LHCN-M2 (cell line): ENCODE measurements around the gene KLF15. TPM values are rescaled to one million over a fixed set of nuclear protein-coding genes. Genes with fewer than 3 reads are reported as not detected.

Experiments
- DNase-seq: peaks from one replicate; pipeline ENCODE4 v3.0.0-alpha.2; 2012; ENCODE audit warnings: low read depth
- polyA plus RNA-seq: library from polyadenylated mRNA; unstranded; fragments of >200 nt; gene quantifications from one replicate; pipeline ENCODE4 v1.2.1, GENCODE V29; 2012; ENCODE audit warnings: missing spikeins
- total RNA-seq: library from RNA; depleted of rRNA; stranded (reverse); fragments of >200 nt; gene quantifications from 2 replicates; pipeline ENCODE4 v1.2.3, GENCODE V29; 2014; rRNA removed

KLF15 gene
- 0.06 and 0.11 TPM in 2 replicates for total RNA-seq
- polyA plus RNA-seq = 0.36 TPM

DNA sequence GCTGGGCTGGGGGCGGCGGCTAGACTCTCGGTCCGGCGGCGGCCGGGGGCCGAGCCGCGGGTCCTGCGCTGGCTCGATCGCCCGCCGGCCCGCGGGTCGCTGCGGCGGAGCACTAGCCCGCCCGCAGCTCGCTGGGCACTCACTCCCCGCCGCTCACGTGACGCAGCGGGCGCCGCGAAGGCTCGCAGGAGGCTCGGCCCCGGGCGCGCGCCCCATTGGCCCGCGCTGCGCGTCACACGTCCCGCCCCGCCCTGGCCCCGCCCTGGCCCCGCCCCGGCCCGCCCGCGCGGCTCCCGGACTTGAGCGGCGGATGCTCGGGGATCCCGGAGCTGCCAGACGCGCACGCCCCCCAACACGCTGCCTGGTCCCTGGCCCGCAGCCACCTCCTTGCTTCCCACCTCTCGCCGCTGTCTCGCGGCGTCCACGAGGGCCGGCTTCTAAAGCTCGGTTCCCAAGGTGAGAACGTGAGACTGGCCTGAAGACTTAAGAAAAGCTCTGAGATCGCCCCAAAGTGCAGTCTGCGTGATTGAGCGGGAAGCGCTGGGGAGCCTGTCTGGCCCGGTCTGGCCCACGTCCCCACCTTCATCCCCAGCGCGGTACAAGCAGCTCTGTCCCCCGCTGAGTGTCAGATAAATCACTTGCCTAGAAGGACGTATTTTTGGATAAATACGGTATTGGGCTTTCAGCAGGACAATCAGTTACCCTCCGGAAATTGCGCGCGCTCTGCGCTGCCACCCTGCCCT is at the start of gene KLF15:
Gene KLF15, minus strand, starts transcription at position 114 of the 743 bp plus-strand sequence. CDS start 4,486 bp downstream, outside the sequence.
- DNase-seq = peak; percentile 58

DNA sequence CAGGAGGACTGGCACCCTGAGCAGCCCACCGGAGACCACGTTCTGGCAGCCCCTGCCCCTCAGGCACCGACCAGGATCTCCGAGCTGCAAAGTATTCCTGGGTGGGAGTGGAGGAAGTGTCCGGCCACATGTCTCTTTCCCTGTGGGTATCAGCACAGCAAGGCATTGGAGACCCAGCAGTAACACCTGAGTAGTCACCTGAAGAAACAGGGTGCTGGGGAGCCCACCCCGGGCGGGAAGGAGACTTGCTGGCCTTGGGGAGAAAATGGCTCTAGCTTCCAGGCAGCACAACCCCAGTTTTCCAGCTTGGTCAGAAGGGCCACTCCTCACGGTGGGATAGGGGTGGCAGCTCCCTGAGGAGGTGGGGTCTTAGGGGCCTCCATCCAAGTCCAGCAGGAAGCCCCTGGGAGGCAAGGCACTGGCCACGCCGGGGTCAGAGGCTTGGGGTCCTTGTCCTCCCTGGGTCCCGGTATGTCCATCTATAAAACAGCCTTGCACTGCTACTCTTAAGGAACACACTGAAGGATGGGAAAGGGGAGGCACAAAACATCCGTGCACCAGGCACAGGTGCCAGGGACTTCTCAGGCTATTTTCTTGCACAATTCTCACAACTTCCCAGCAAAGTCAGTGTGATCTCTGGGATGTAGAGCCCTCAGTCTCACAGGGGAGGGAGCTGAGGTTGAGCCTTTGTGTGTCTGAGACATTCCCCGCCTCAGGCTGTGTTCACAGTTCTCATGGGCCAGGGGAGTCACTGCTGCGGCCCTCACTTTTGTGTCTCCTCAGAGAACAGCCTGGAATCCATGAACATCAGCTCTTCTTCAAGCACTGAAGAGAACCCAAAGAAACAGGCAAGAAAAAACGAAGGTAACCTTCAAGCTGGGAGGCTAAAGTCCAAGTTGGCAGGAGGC is 49.4 kb upstream of the KLF15 start:
- DNase-seq = no peak

DNA sequence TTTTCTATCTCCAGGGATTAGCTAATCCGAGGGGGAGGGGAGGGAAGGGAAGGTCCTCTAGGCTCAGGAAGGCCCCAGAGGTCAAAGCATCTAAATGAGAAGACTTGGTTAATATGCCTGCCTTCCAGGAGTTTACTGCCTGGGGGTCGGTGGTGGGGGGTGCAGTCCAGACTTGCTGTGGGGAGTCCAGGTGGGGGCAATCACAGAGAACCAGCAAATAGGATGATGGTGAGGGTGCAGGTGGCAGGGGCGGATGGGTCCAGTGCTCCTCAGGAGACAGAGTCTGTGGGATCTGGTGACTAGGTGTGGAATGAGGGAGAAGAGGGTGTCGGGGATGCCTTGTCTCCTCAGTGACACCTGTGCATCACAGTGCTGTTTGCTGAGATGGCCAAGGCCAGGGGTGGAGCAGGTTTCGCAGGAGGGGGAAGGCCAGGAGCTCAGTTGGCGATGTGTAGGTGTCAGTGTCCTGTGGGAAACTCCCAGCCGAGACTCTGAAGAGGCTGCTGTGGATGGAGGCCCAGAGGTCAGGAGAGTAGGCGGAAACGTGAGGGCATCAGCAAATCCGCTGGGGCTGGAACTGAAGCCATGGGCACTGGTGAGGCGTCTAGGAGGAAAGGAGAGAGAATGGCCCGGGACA is 45.6 kb upstream of the KLF15 start:
- DNase-seq = no peak

DNA sequence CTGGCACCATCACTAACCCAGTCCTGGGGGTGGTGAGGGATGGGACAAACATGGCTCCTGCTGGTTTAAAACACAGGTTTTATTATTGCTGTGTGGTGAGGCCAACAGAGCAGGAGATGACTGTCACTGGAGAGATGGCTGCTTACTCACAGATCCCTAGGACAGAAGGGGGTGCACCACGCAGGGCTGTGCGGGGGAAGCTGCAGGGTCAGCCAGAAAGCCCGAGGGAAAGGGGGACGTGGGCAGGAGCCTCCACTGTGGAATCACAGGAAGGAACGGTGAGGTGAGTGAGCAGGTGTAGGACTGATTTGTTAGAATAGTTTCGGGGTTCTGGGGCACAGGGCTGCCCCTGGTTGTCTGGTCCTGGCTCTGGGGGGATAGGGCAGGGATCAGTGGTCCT is 45.0 kb upstream of the KLF15 start:
- DNase-seq = no peak

DNA sequence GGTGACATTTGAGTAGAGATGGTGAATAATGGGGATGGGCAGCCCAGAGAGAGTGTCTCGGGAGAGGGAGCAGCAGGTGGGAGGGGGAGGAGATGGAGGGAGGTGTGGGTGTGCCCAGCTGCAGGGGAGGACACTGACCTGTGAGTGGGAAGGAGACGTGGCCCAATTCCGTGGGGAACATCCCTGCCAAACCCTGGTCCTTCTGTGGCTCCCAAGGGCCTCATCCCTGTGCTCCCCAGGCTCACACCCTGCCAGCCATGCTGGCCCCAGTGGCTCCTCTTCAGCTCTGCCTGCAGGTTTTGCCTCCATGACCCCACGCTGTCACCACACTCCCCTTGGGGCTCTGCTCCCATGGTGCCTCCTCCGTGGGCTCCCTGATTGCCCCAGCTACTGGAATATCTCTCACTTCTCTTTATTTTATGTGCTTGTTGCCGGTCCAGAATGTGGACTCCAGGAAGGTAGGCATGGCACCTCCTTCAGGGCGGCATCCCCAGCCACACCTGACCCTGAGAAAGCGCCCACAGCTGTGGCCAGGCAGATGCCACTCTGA is 44.5 kb upstream of the KLF15 start:
- no peak for DNase-seq

DNA sequence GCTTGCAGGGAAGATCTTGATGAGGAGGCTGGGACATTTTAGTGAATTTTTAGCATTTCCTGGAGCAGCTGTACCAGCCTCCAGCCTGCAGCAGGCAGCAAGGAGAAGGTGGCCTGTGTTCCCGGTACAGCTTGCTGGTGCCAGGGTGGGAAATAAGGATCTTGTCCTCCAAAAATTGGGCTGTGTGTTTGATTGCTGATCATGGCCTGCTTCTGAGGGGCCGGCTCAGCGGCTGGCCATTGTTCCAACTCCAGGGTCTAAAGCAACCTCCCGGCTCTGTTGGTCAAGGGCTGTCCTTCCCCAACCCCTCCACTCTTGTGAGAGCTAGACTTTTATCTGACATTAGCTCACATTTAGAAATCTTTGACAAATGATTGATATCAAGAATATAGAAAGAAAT is 42.5 kb upstream of the KLF15 start:
- no peak for DNase-seq

DNA sequence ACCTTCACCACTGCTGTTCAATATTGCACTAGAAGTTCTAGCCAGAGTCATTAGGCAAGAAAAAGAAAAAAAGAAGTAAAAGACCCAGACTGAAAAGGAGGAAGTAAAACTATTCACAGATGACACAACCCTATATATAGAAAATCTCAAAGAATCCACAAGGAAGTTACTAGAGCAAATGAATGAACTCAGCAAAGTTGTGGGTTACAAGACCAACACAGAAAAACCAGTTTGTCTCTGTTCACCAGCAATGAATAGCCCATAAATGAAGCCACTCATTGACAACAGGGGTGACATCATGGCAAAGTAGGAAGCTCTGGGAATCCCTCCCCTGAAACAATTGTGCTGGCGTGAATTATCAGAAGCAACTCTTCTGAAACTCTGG is 42.1 kb upstream of the KLF15 start:
- no peak for DNase-seq

DNA sequence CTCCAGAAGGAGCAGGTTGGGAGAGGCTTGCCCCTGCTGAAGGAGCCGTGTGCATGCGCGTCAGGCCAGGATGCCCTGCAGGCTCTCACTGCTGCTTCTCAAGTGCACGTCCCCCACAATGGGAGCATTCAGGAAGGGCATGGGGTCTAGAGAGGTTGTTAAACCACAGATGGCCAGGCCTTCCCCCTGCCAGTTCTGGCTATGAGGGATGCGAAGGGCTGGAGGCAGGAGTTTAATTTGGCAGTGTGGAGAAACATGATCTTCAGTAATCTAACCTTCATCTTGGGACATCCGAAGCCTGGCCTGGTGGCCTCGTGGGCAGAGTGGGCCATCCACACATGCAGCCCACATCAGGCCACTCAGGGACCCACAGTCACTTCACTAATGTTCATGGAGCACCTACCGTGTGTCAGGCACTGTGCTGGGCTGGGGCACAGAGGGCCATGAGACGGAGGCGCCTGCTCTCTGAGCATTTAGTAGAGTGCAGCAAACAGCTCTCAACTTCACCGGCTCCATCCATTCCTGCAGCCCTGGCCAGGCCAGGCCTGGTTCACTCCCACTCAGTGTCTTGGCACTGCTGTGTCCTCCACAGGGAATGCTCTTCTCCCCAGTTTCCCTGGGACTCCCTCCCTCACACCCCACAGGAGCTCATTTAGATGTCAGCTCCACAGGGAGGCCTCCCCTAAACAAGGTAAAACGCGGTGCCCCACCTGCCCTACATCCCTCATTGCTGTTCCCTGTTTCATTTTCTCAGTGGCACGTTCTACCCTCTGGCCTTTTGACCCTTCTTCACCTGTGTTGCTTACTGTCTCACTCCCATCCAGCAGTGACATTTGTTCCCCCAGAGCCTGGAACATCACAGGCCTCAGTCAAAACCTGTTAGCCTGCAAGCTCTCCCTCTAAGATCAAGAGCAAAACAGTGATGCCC is 41.5 kb upstream of the KLF15 start:
- no peak for DNase-seq

DNA sequence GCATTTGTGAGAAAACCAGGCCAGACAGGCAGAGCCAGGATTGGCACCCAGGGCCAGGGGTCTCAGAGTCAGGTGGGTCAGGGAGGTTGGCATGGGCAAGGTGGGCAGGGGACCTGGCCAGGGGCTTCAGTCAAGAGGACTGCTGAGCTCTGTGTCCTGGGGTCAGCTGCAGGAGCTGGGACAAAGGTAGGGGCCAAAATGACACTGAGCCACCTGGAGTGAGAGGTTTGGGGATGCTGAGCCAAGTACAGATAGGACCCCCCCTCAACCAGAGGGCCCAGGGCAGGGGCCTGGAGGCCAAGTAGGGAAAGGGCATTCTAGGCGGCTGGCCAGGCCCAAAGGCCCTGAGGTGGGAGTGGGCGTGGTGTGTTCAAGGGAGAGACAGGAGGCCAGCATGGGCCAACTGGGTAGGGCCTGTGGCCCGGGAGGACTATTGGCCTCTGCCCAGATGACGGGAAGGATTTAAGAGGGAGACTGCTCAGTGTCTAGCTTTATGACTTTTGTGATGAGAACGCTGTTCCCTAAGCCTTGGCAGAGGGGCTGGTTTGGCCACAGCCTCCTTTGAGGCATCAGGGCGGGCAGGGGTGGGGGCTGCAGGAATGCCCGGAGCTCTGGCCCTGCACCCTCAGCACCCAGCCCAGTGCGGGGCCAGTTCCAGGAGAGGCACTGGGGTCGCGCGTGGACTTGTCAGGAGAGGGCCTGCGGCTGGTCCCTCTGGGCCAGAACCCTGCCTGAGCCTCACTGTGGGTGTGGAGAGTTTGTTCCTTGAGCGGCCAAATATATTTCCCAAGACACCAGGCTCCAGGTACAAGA is 40.6 kb upstream of the KLF15 start:
- no peak for DNase-seq

DNA sequence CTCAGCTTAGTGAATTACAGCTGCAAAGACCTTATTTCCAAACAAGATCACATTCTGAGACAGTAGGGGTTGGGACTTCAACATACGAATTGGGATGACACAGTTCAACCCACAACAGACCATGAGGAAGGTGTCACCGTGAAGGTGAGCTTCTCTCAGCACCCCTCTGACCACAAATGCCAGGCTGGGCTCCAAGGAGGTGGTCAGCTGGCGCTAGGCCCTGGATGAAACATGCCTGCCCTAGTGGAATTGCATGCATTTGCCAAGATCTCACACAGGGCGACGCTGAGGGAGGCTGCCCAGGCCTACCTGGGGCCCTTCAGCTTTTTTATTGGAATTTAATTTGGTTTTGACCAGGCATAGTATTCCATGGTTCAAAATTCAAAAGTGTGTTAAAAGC is 39.3 kb upstream of the KLF15 start:
- no peak for DNase-seq

DNA sequence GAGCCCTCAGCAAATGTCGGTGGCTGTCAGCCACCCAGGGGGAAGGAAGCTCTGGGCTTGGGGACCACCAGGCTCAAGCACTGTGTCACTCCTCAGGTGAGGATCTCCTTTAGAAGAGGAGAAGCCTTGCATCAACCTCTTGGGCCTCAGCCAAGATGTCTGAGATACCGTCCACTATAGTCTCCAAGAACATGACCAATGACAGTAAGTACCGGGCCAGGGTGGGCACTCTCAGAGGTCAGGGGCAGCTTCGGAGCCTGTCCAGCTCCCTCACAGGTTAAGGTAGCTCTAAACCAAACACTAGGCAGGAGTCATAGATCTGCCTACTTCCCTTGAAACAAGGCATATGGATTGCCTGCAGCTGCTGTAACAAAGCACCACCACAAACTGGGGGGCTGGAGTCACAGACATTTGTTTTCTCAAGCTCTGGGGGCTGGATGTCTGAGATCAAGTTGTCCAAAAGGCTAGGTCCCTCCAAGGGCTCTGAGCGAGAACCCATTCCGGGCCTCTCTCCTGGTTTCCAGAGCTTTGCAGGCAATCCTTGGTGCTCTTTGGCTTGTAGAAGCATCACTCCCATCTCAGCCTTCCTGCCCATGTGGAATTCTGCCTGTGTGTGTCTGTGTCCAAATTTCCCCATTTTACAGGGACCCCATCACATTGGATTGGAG is 38.8 kb upstream of the KLF15 start:
- DNase-seq = no peak

DNA sequence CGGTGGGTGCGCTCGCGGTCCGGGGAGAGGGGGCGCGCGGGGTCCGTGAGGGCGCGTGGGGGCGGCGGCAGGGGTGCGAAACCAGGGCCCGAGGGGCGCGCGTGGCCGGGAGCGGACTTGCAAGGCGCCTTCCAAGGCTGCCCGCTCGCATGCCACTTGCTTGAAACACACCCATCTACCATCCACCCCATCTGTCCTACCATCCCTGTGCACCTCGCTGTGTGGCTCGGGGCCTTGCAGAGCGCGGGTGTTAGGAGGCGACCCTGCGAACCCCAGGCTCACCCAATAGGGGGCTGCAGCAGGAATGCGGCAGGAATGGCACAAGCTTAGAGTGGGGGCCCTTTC is 37.7 kb upstream of the KLF15 start:
- DNase-seq = no peak

DNA sequence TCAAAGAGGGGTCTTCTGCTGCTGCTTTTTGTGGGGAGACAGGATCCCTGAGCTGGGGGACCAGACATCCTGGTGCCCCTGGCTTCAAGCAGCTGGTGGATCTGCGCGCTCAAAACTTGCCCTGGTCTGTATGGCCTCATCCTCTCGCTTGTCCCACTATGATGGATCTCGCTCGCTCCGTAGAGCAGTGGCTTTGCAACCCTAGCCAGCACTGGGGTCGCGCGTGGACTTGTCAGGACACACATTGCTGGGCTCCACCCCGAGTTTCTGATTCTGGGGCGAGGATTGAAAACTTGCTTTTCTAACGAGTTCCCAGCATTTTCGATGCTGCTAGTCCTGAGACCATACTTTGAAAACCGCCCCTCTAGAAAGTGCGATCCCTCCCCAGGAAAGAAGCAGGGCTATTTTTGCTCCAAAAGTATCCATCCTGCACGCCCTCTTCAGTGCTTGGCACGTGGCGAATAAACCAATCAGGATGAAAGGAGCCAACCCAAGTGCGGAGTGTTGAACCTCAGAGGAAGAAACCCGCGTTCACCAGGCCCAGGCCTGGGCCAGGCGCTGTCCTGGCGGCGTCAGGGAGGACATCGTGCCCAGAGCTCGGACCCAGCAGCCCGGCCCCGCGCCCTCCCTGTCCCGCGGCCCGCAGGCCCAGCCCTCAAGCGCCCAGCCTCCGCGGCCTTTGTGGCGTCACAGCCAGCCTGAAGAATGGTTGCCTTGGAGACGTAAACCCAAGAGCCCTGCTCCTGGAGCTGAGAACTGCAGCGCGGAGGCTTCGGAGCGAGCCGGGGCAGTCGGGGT is 37.2 kb upstream of the KLF15 start, which contains the start of gene CFAP100:
Gene CFAP100, plus strand, starts transcription at position 731 of the 798 bp plus-strand sequence. CDS start 1,092 bp downstream, outside the sequence.
- DNase-seq = no peak

DNA sequence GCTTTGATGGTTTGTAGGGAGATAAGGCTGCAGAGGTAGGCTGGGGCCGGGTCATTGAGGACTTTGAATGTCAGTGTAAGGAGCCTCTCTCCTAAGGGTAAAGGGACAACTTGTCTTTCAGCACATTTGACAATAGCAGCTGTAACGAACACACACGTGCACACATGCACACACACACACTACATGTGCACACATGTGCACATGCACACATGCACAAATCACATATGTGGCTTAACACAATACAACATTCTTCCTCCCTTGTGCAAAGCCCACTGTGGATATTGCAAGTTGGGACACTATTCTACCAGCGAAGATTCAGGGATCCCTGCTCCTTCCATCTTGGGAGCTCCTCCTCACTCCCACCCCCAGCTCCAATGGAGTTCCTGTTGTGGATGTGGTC is 36.4 kb upstream of the KLF15 start:
- no peak for DNase-seq

DNA sequence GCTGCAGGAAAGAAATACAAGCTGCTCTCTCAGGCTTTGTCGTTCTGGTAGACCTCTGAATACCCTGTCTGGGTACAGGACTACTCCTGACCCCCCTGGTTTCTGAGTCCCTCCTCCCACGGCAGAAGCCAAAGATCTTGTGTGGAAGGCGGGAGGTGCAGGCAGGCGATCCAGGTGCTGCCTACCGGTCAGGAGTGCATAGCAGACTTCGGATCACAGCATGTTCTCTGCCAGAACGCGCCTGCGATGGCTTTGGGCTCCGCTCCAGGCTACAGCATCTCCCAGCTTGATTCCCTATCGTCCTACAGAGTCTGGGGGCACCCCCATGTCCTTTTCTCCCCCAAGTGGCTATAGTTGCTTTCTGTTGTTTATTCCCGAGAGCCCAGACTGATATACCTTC is 35.0 kb upstream of the KLF15 start:
- no peak for DNase-seq

DNA sequence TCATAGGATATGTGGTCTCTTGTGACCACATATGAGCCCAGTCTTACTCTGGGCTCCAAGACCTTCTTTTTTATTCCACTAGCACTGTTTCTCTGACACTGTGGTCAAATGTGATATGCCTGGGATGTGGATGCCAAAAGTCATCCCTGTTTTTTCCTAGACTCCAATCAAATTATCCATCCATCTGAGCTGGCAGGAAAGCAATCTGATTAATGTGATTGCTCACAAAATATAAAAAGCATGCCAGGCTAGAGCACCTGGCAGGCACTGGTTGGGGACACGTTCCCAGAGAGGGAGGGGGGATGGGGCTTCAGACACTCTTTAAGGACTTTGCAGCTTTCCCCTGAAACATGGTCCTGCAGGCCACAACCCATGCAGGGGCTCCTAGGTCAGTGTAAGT is 34.4 kb upstream of the KLF15 start:
- no peak for DNase-seq

DNA sequence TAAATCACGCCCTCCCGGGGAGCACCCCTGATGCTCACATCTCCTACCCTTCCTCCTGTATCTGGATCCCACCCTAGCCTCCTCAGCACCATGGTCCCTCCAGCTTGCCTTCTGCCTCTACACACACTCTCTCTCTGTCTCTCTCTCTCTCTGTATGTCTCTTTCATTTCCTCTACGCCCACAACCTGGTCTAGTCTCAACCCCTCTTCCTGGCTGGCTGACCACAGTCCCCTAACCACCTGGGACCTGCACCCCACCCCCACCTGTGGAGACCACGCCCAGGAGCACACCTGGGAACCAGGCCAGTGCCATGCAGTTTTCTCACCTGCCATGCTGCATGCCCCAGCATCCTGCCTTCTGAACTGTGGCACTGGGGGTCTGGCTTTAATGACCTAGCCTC is 33.5 kb upstream of the KLF15 start:
- DNase-seq = no peak

DNA sequence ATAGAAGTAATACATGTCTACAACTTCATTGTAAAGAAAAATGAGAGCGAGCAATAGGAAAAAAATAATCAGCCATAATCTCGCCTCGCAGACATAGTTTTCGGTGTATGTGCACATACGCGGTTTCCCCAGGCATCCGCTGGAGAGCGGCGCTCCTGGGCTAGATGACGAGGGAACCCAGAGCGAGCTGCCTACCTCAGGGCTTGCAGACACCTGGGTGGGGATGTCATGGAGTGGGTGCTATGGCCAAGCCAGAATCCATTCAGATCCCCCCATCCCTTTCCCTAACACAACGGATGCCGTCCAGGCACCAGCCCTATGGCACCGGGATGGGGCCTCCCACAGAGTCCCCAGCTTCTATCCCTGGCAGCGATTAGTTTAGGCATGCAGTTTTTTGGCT is 33.0 kb upstream of the KLF15 start:
- no peak for DNase-seq

DNA sequence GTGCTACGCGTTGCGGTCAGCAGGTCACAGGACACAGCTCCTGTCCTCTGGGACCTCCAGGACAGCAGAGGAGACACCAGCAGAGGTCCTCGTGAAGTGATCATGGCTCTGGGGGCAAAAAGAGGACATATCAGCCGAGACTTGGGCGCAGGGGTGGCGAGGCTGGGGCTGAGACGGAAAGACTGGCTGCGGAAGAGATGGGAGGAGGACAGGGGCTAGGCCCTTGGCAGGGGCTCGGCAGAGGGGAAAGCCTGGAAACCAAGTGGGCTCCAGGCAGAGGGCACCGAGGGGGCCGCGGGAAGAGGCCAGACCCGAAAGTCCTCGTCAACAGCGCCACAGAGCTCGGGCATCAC is 32.6 kb upstream of the KLF15 start:
- no peak for DNase-seq
